A549 (cell line): ENCODE data around the gene DPYD. TPM values are rescaled to one million over a fixed set of nuclear protein-coding genes. Genes with fewer than 3 reads are reported as not detected.

ENCODE experiments used
- ATAC-seq, 2 experiments: fragments of 200-7000 bp in 1 of 2; fragments of >200 bp in 1 of 2; cut with Nextera tagmentation in 1 of 2; cut with Tn5 transposase in 1 of 2; 3 replicates each; pipeline versions ENCODE4 v1.8.0 to v1.9.1; 2018 to 2020; ENCODE audit warnings: mild to moderate bottlenecking in 1 of 2, moderate library complexity in 1 of 2
- CTCF ChIA-PET: fragments of 300-600 bp; sonication (Branson Sonifier 250); formaldehyde crosslinking; extraction: SDS; loops from one replicate; lab custom pipeline; 2021; ENCODE audit warnings: antibody characterized with exemption, inconsistent platforms; lab: Yijun Ruan, JAX
- POLR2A ChIA-PET: fragments of 350-600 bp; formaldehyde crosslinking; extraction: SDS; loops from one replicate; lab custom pipeline; 2021; ENCODE audit warnings: antibody characterized with exemption, inconsistent platforms; lab: Yijun Ruan, JAX
- DNase-seq, 2 experiments: peaks; one replicate each; pipeline versions ENCODE4 v3.0.0 to v3.0.0-alpha.2; 2011 to 2016; ENCODE audit warnings: low read depth in 1 of 2, low spot score in 1 of 2
- FAIRE-seq: peaks from 2 replicates; lab custom pipeline; 2011; peaks lifted over from hg19 to GRCh38; lab: Jason Lieb, UNC
- H3K27ac ChIP-seq, 2 experiments: fragments of >200 bp; sonication (Bioruptor Twin); formaldehyde crosslinking; 3 replicates each; pipeline ENCODE4 v1.5.1; 2016 to 2017
- H3K4me1 ChIP-seq: fragments of >200 bp; sonication (Bioruptor Twin); formaldehyde crosslinking; 3 replicates; pipeline ENCODE4 v1.6.1; 2016
- H3K4me2 ChIP-seq: fragments of >200 bp; sonication (Bioruptor Twin); formaldehyde crosslinking; 3 replicates; pipeline ENCODE4 v1.6.1; 2016
- H3K4me3 ChIP-seq: fragments of >200 bp; sonication (Bioruptor Twin); formaldehyde crosslinking; 3 replicates; pipeline ENCODE4 v1.5.1; 2016
- H3K9me3 ChIP-seq: fragments of >200 bp; sonication (Bioruptor Twin); formaldehyde crosslinking; 3 replicates; pipeline ENCODE4 v1.6.1; 2016
- ATOH8 ChIP-seq: fragments of 250-450 bp; sonication (Bioruptor Pico); IDR thresholded peaks from 2 replicates; pipeline ENCODE4 v1.5.0; 2020; ENCODE audit warnings: low read depth, mild to moderate bottlenecking, moderate library complexity
- BCL3 ChIP-seq: fragments of >200 bp; sonication (Bioruptor Twin); formaldehyde crosslinking; IDR thresholded peaks from 3 replicates; pipeline ENCODE4 v1.6.1; 2016
- CBX2 ChIP-seq: fragments of 200-600 bp; sonication (generic); IDR thresholded peaks from 2 replicates; pipeline ENCODE4 v1.6.1; 2016; ENCODE audit warnings: low read depth, mild to moderate bottlenecking, borderline replicate concordance
- CEBPB ChIP-seq, 2 experiments: fragments of >200 bp in 1 of 2; sonication (Bioruptor Twin) in 1 of 2; formaldehyde crosslinking in 1 of 2; IDR thresholded peaks; 2 replicates each; pipeline ENCODE4 v1.6.1; 2012 to 2016
- ESRRA ChIP-seq: fragments of 150-350 bp; IDR thresholded peaks from 2 replicates; pipeline ENCODE4 v1.6.1; 2014; ENCODE audit warnings: mild to moderate bottlenecking, low read length, borderline replicate concordance
- FOSB ChIP-seq: fragments of 250-450 bp; sonication (Bioruptor Pico); IDR thresholded peaks from 2 replicates; pipeline ENCODE4 v1.5.0; 2020; ENCODE audit warnings: mild to moderate bottlenecking, moderate library complexity
- GATA3 ChIP-seq: IDR thresholded peaks from 2 replicates; pipeline ENCODE4 v1.6.1; 2012; ENCODE audit warnings: borderline replicate concordance
- HEYL ChIP-seq: fragments of 250-450 bp; sonication (Bioruptor Pico); IDR thresholded peaks from 2 replicates; pipeline ENCODE4 v1.8.0; 2021; ENCODE audit warnings: mild to moderate bottlenecking, moderate library complexity
- HOXB5 ChIP-seq: fragments of 250-450 bp; sonication (Bioruptor Pico); IDR thresholded peaks from 2 replicates; pipeline ENCODE4 v1.5.0; 2020; ENCODE audit warnings: mild to moderate bottlenecking, moderate library complexity
- JUNB ChIP-seq: fragments of >200 bp; sonication (Bioruptor Twin); formaldehyde crosslinking; IDR thresholded peaks from 2 replicates; pipeline ENCODE4 v1.6.1; 2016
- KDM1A ChIP-seq: fragments of 200-600 bp; sonication (generic); IDR thresholded peaks from 2 replicates; pipeline ENCODE4 v1.6.1; 2016; ENCODE audit warnings: low read depth, mild to moderate bottlenecking
- MAFK ChIP-seq: fragments of 450-650 bp; IDR thresholded peaks from 2 replicates; pipeline ENCODE4 v1.6.1; 2014; ENCODE audit not compliant: partially characterized antibody
- MAX ChIP-seq: IDR thresholded peaks from 2 replicates; pipeline ENCODE4 v1.6.1; 2012
- MAZ ChIP-seq: fragments of 150-350 bp; IDR thresholded peaks from 2 replicates; pipeline ENCODE4 v1.6.1; 2014; ENCODE audit warnings: antibody characterized with exemption, low read depth, low read length, borderline replicate concordance
- MYC ChIP-seq: IDR thresholded peaks from 2 replicates; pipeline ENCODE4 v1.6.1; 2012; ENCODE audit warnings: mild to moderate bottlenecking, inconsistent platforms, low read length, improper control_type of control experiment, borderline replicate concordance
- NR3C1 ChIP-seq: fragments of >200 bp; sonication (Bioruptor Twin); formaldehyde crosslinking; IDR thresholded peaks from 3 replicates; pipeline ENCODE4 v1.6.1; 2017
- RCOR1 ChIP-seq: fragments of 150-350 bp; IDR thresholded peaks from 2 replicates; pipeline ENCODE4 v1.6.1; 2014; ENCODE audit warnings: antibody characterized with exemption, low read length, low read depth
- RFX5 ChIP-seq: fragments of 450-650 bp; IDR thresholded peaks from 2 replicates; pipeline ENCODE4 v1.7.1; 2014; ENCODE audit warnings: antibody characterized with exemption, mild to moderate bottlenecking, moderate library complexity
- ZC3H11A ChIP-seq: fragments of 450-650 bp; IDR thresholded peaks from 2 replicates; pipeline ENCODE4 v1.6.1; 2014; ENCODE audit warnings: antibody characterized with exemption, mild to moderate bottlenecking
- ZSCAN20 ChIP-seq: fragments of 250-450 bp; sonication (Bioruptor Pico); IDR thresholded peaks from 2 replicates; pipeline ENCODE4 v1.8.0; 2022; ENCODE audit warnings: mild to moderate bottlenecking, moderate library complexity
- WGBS: methylation state at CpG from one replicate; pipeline ENCODE4 v1.1.6; 2017; ENCODE audit errors: missing lambda C conversion rate; 5-methylcytosine and 5-hydroxymethylcytosine counted together
- polyA plus RNA-seq, 4 experiments: library from polyadenylated mRNA; depleted of rRNA in 3 of 4; stranded (reverse); fragments of >200 nt; fragmentation: RNase III in 1 of 4; extraction: RNeasy Plus Mini Kit Qiagen cat#74134 plus additional on column Dnase treatment in 1 of 4; gene quantifications; 2 replicates in 3 of 4; 3 replicates in 1 of 4; pipeline ENCODE4 v1.2.3, GENCODE V29; 2011 to 2017
- TF ChIP-seq, protein P1 (sequence below): fragments of 250-450 bp; sonication (Bioruptor Pico); IDR thresholded peaks from 2 replicates; pipeline ENCODE4 v1.5.0; 2021; ENCODE audit warnings: mild to moderate bottlenecking, moderate library complexity, borderline replicate concordance

The DPYD gene
- polyA plus RNA-seq, 2 of the 4 experiments (the other 2 are of a cell fraction) = 5.9 to 7.5 TPM

DNA sequence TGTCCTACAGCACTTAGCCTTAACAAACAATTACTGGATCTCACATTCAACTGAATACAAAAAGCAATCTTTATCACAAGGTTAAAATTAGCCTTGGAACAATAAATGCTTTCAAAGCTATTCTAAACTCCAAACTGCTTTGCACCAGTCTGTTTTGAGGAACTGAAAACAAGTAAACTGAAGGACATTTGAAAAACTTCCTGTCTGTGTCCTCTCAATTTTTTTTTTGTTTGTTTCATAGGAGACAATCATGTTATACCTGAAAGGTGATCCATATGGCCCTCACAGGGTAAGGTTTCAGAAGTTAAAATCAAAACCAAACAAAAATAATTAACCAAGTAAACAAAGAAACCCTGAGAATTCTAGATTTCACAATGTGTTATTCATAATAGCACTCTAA, 459.1 kb downstream of the DPYD start:
- Histone ChIP-seq H3K4me1 (no peaks in the 10 kb centered on the region), H3K4me2 (no peak overlapping the region), H3K4me3 (no peak overlapping the region)
- POLR2A ChIA-PET = no interaction called here
- no peak for DNase-seq
- TF ChIP-seq MAX (no peak), MAFK (no peak), ZSCAN20 (CRISPR knock-in tag) (no peak), MAZ (no peak), ATOH8 (CRISPR knock-in tag) (no peak), KDM1A (no peak), JUNB (no peak), RFX5 (no peak), HOXB5 (CRISPR knock-in tag) (no peak), HEYL (CRISPR knock-in tag) (no peak), BCL3 (no peak), CBX2 (no peak)
- TF ChIP-seq, all 56 proteins: peak for 0
- CTCF ChIA-PET = no interaction called here
- Histone ChIP-seq H3K9me3 (no peaks in the 10 kb centered on the region; the same call in 1 of the 3 replicates), H3K27ac (no peak overlapping the region)
- no peak for FAIRE-seq
- ATAC-seq = no peak

DNA sequence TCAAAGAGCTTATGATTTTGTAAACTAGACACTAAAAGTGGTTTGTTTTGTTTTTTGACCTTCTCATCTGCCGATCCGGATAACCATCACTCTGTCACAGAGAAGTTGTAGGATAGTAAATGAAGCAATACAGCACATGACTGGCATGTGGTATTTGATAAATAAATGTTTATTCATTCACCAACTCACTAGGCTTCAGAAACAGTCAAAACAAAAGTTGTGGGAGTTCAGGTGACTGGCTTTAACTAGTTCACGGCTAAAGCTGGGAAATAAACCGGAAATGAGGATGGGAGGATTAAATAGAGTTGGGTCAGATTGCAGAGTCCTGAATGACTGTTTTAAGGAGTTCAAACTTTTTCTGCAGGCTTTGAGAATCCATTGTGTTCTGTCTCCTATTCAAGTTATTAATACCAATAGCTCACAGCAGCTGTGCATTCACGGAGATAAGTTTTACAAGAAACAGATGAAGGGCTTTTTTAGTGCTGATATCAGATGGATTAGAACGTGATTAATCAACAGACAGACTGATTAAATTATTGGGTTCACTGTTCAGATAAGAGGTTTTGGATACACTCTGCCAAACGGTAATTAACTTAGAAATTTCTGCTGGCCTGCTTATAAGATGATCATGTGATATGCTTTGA, 463.3 kb downstream of the DPYD start:
- TF ChIP-seq NR3C1 = no peak
- no peak for TF ChIP-seq CEBPB (IDR thresholded peaks at IDR 0.05)
- no peak for TF ChIP-seq GATA3
- no peak for TF ChIP-seq HEYL (CRISPR knock-in tag)
- TF ChIP-seq BCL3 = no peak
- no peak for TF ChIP-seq ZC3H11A
- no peak for TF ChIP-seq MAX
- TF ChIP-seq MAFK = no peak
- no peak for TF ChIP-seq MYC
- TF ChIP-seq ESRRA = no peak
- TF ChIP-seq, protein P1, sequence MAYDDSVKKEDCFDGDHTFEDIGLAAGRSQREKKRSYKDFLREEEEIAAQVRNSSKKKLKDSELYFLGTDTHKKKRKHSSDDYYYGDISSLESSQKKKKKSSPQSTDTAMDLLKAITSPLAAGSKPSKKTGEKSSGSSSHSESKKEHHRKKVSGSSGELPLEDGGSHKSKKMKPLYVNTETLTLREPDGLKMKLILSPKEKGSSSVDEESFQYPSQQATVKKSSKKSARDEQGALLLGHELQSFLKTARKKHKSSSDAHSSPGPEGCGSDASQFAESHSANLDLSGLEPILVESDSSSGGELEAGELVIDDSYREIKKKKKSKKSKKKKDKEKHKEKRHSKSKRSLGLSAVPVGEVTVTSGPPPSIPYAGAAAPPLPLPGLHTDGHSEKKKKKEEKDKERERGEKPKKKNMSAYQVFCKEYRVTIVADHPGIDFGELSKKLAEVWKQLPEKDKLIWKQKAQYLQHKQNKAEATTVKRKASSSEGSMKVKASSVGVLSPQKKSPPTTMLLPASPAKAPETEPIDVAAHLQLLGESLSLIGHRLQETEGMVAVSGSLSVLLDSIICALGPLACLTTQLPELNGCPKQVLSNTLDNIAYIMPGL (CRISPR knock-in tag) = no peak
- no peak for TF ChIP-seq FOSB (CRISPR knock-in tag)
- TF ChIP-seq RCOR1 = no peak
- no peak for ATAC-seq
- H3K9me3 ChIP-seq = no peaks in the 10 kb centered on the region
- DNase-seq = no peak
- H3K4me3 ChIP-seq = no peak overlapping the region
- no peaks in the 10 kb centered on the region for H3K4me1 ChIP-seq
- CTCF ChIA-PET = interaction anchor here (1.1 kb wide), 1 partner anchor 14 kb away, joined by 5 read pairs; no protein-coding TSS in a partner anchor
- POLR2A ChIA-PET = no interaction called here
- no peak overlapping the region for H3K4me2 ChIP-seq
- FAIRE-seq = no peak
- 83% methylated on average over 7 of the region's 7 CpGs for WGBS
- no peak overlapping the region for H3K27ac ChIP-seq
